GM18909 (cell line): Measurements from ENCODE around the gene METTL8.
"Not testable (repeated sequence)": the region's sequence is repeated elsewhere in the genome, so short reads cannot be mapped to it uniquely, and the experiment has no call there.

Experiments
- ATAC-seq: cut with Tn5 transposase; IDR thresholded peaks from one replicate; pipeline ENCODE4 v1.9.1; 2021; ENCODE audit warnings: mild to moderate bottlenecking; ENCODE audit not compliant: unreplicated experiment, poor library complexity

METTL8 gene

DNA sequence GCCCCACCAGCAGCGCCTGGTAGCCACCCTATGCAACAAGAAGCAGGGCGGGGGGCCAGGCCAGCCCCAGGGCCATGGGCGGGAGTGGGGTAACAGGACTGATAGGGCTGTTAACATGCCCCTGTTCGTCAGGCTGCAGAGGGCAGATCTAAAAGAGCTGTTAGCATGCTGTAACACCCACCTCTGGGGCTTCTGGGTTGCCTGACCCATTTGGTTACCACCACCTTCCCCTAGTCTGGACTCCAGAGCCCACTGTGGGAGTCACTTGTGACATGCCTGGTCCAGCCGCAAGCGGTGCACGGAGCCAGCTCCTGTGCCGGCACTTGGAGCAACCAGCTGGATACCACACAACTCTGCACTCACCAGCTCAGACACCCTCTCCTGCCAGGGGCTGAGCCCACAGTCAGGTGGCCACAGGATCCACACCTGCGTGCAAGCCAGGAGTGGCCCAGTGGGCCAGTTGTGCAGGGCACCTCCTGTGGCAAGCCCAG, 2.1 kb downstream of the METTL8 start:
- ATAC-seq = no peak

DNA sequence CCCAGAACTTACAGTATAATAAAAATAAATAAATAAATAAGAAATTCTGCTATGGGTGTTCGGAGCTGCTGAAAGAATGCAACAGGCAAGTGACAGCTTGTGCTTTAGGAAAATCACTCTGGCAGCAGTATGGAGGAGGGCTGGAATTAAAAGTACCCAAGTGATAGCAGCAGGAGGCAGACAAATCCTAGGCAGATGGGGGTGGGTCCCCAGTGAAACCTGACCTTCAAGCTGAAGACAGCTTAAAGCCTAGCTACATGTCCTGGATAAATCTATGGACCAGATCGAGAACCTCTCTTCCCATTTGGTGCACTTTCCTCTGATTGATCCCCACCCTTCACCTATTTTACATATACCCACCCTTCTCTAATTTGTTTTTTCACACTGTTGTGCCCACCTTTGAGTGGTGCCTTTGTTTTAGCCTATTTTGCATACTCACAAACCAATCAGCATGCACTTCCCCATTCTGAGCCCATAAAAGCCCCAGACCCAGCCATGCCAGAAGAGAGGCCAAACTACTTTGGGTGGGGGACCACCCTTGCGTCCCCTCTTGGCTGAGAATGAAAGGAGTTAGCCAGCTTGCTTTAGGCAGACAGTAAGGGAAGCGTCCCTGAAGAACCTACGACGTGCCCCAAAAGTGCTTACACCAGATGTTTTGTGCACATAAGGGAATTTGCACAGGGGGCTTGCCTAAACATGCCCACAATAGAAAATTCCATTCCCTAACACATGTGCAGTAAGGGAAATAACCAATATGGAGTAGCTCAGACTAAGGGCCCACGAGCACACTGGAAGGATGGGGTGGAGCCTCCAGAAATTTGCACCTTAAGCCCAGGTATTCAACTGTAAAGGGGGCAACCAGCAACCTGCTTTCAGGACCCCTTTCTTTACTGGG, 3.0 kb downstream of the METTL8 start:
- ATAC-seq = no peak

DNA sequence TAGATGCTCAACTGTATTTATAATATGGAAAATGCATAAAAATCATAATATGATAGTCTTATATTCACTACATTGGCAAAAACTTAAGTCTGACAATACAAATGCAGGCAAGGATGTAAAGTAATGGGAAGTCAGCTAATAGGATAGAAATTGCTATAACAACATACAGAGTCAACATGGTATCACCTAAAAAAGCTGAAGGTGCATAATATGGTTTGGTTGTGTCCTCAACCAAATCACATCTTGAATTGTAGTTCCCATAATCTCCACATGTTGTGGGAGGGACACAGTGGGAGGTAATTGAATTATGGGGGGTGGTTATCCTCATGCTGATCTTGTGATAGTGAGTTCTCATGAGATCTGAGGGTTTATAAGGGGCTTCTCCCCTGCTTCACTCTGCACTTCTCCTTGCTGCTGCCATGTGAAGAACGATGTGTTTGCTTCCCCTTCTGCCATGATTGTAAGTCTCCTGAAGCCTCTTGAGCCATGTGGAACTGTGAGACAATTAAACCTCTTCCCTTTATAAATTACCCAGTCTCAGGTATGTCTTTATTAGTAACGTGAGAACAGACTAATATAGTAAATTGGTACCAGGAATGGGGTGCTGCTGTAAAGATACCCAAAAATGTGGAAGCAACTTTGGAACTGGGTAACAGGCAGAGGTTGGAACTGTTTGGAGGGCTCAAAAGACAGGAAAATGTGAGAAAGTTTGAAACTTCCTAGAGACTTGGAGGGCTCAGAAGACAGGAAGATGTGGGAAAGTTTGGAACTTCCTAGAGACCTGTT, 10.9 kb downstream of the METTL8 start:
- not testable (repeated sequence) for ATAC-seq

DNA sequence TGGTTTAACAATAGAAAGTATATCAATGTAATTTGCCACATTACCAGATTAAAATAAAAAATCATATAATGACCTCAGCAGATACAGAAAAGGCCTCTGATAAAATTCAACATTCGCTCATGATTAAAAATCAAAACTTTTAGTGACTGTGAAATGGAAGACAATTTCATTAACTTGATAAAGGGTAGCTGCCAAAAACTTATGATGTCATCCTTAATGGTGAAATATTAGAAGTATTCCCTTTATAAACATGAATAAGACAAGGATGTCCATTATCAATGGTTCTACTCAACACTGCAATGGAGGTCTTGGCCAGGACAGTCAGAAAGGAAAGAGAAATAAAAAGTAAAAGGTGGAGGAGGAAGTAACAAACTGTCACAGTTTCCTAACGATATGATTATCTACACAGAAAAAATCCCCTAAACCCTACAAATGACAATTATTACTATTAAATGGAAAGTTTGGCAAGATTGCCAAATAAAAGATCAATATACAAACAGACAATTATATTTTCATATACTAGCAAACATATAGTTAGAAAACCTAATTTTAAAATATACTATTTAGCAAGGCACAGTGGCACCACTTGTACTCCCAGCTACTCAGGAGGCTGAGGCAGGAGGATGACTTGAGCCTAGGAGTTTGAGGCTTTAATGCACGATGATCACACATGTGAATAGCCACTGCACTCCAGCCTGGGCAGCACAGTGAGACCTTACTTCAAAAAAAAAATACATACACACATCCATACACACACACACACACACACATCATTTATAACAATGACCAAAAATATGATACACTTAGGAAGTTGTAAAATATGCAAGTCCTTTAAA, 12.8 kb downstream of the METTL8 start:
- ATAC-seq = no peak

DNA sequence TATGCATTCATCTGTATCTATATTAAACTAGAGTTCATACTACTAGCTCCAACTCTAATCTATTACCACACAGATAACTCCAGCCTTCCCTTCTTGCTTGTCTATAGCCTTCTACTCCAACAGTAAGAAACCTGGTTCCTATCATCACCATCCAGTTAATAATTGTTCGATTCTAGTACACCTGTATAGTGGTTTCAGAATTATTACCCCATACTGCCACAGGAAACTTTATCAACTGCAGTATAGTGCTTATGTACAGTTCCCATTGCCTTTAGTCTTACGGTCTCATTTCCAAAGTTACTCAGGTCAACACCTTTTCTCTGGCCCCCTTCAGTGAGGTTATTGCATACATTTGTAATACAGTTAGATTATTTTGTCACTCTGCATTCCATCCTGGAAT, 14.5 kb downstream of the METTL8 start:
- no peak for ATAC-seq

DNA sequence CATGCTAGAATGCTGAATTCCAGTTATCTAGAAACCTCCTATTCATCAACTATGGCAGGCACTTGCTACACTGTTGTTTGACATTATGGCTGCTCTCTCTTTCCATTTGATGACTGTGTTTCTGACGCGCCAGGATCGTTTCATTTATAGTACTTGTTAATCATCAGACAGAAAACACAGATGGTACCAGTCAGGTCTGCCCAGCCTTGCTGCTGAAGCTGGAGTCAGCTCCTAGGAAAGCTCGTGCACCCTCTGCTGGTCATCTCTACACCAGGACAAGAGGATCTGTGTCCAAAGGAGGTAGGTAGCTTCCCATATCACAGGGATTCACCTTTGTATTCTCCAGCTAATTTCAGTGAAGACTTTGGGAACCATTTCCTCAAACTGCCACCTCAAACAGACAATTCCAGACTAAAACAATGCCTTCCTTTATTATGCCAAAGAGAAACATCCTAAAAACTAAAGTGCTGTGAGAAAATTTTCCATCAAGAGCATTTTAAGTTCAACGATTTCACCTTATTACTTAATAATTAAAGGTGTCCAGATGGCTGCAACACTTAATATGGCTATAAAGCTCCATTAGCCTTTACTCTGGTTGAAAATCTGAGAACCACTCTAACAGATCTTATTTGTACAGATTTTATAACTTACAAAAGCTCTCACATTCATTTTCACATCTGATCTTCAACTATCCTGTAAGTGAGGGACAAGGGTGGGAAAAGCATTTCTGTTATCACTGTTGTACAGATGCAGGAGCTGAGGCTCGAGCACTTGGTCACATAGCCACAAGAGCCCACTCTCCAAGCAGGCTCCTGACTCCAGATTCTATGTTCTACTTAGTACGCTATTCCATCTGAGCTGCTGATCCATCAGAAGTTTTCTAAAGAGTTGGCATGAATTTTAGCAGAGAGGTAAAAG, 17.5 kb downstream of the METTL8 start:
- peak; percentile 90 for ATAC-seq

DNA sequence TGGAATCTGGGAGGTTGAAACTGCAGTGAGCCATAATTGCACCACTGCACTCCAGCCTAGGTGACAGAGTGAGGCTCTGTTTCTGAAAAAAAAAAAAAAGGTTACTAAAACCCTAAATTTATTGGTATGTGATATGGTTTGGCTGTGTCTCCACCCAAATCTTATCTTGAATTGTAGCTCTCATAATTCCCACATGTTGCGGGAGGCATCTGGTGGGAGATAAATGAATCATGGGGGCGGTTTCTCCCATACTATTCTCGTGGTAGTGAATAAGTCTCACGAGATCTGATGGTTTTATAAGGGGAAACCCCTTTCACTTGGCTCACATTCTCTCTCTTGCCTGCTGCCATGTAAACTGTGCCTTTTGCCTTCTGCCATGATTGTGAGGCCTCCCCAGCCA, 19.1 kb downstream of the METTL8 start:
- not testable (repeated sequence) for ATAC-seq

DNA sequence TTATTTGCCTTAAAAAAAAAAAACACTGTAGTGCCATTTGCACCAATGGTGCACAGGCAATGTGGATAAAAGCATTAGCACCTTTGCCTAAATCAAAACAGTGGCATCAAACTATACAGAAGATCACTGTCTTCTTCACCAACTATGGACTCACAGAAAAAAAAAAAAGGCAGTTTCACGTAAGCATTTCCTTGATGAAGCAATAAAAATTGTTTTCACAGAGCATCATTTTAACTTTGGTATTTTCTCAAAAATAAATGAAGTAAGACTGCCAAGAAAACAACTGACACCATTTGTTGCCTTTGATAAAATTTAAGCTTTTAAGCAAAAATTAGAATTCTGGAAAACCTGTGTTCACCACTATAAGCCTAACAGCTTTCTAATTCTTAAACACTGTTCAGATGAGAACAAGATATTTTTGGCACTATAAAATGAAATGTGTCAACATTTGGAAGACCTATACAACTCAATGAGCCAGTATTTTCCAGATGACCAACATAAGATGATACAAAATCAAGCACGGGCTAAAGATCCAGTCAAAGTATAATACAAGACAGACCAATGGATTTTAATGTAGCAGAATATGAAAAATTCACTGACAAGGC, 21.1 kb downstream of the METTL8 start:
- ATAC-seq = no peak

DNA sequence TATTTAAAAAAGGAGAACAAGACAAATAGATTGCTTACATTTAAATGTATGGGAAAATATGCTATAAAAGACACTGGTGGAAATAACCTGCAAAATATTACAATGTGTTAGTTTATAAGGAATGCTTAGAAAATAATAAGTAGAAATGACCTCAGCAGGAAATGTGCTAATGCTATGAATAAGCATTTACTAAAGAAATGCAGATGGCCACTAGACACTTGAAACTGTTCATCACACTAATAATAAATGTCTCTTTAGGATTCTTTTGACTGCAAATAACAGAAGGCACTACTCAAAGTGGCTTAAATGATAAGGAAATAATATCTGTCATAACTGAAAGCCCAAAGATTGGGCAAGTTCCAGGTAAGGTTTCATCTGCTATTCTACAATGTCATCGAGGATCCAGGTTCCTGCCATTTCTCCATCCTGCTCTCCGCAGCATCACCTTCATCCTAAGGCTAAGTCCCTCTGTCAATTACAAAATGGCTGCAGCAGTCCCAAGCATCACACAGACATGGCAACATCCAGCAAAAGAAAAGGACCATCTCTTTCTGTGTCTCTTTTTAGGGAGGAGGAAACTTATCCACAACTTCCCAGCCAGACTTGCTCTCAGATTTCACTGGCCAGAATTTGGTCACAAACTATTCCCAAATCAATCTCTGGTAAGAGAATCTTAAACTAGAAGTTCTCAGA, 21.9 kb downstream of the METTL8 start:
- ATAC-seq = no peak

DNA sequence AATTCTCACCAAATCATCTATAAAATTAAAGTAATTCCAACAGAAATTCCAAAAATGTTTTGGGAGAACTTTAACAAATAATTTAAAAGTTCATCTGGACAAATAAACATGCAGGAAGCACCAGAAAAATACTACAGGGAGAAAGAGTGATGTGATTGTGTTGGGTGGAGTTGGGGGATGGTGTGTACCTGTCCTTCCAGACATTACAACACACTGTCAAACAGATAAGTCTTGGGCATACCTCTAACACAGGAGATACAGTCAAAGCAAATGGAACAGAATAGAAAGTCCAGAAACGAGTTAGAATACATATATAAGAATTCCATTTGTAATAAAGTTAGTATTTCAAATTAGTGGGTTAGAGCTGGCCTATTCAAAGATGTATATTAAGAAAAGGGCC, 22.6 kb downstream of the METTL8 start:
- ATAC-seq = no peak

DNA sequence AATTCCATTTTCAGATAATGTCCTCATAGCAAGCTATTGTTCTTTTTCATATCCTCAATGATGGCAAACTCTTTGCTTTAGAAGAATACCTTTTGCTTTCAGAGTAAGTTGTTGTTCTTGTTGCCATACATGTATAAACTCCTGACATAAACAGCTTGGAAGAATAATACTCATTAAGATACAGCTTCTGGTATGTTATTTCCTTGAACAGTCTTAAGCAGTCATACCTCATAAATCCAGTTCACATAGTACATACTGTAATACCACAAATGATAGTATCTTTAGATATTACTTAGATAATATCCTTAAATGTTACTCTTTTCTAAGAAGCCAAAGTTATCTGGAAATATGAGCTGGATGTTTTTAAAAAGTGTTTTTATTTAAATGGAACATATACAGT, 23.2 kb downstream of the METTL8 start:
- no peak for ATAC-seq

DNA sequence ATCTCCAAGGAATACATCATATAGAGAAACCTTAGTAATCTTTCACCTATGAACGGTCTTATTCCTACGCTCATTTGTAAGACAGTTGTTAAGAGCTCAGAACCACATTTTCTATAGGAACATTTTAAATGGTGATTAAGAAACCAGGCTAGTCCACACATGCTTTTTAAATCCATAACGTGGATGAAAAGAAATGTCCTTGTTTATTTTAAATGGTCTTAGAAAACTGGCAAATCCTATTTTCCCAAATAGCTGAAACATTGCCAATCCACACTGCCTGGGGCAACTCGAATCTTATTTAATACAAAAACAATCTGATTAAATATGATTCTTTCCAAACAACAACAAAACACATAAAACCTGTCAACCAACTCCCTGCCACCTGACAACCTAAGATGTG, 23.7 kb downstream of the METTL8 start:
- ATAC-seq = no peak

DNA sequence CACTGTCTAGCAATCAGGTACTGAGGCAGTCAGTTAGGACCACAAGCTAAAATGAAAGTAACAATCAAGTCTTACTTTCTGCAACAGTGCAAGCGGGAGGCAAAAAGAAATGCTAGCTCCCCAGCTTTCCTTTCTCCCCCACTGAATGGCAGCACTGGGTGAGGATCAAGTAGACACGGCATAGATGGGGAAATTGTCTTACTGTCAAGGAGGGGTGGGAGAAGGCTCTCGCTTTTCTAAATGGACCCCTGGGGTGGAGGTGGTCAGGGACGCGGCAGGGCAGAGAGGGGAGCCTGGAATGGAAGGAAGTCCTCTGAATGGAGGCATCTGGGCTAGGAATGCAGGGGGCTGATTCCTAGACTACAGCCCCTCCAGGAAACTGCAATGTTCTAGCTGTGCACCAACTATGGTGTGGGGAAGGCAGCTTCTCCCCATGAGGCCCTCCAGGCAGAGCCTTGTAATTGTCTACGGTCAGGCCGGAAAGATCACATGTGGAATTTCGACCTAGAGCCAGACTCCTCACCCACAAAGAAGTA, 24.3 kb downstream of the METTL8 start:
- ATAC-seq = no peak

DNA sequence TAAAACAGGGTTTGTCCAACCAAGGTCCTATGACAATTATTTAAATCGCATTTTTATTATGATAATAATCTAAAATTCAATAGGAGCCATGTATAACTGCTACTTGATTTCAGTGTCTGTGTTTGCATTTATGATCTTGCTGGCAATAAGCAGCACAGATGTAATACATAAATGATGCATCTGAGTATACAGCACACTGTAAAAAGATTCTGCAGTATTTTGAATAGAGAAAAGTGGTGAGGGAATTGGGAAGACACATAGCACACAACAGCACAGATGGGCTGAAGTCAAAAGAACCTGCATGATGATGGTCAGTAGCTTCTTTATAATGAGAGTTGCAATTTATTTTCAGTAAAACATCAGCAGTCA, 26.1 kb downstream of the METTL8 start:
- ATAC-seq = no peak

DNA sequence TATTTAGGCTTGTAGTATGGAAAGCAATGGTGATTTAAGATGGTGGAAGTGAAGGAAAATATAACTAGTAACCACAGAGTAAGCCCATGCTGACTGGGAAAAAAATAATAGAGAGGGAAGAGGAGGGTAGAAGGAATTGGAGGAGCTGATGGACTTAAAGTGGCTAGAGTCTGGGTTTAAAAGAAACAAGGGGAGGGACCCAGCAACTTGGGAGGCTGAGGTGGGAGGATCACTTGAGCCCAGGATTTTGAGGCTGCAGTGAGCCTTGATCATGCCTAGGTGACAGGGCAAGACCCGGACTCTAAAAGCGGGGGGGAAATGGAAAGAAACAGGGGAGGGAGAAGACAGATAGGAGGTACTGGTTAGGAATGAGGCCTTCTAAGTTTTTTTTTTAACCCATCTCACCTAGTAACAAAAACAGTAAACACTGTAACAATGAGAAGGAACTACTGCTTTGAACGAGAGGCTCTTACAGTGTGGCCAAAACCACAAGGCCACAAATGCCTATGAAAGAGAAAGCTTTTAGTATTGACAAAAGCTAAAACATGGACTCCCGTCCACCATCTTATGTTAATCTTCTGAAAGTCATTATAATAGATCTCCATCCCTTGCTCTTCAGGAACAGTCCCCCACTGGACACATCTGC, 26.6 kb downstream of the METTL8 start:
- peak; percentile 59 for ATAC-seq

DNA sequence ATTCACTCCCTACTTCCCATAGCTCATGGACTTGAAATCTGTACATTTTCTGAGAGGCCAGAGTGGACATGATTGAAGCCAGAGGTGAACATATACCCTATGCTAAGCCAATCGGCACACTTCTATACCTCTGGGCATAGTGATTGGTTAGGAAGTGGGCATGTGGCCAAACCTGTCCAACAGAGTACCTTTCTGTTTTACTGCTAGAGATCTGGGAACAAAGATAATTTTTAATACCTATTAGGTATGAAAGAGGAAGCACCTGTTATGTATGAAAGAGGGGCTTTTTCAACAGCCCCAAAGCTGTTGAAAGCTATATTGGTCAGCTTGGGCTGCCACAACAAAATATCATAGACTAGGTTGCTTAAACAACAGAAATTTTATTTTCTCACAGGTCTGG, 27.7 kb downstream of the METTL8 start:
- ATAC-seq = peak; percentile 51

DNA sequence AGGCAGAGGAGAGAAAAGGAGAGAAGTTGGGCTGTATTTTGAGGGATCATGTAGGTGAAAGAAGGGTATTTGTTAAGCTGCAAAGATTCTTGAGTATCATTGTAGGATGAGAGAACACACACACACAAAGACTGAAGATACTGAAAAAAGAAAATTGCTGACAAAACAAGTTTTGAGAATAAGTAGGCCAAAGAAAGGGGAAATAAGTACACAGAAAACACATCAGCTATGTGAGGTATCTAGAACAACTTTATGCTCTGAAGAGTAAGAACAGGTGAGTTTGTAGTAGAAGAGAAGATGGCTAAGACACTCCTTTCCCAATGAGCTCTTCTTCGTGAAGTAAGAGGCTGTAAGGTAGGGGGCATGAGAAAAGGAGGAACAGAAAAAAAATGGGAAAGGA, 28.2 kb downstream of the METTL8 start:
- peak; percentile 13 for ATAC-seq

DNA sequence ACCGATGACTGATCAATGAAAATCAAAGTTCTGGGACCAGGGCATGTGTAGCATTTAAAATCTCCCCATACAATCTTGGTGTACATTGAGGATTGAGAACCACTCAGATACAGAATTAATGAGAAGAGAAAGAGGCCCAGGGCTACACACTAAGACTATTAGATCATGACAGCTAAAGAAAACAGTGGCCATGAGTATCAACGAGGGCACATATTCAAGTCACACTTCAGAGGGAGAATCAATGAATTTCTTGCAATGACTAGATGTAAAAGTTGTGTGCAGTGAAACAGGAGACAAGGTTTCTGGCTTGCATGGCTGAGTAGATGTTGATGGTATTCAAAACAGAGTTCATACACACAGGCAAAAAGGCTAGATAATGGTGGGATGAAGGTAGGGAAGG, 29.1 kb downstream of the METTL8 start:
- no peak for ATAC-seq
